HG03575 (cell line): ENCODE measurements around the gene TRAPPC2L.

Experiments used
- ATAC-seq: cut with Tn5 transposase; IDR thresholded peaks from one replicate; pipeline ENCODE4 v1.9.1; 2021; ENCODE audit not compliant: unreplicated experiment, insufficient number of reproducible peaks, low FRiP score; ENCODE audit errors: extremely low read depth

TRAPPC2L gene

DNA sequence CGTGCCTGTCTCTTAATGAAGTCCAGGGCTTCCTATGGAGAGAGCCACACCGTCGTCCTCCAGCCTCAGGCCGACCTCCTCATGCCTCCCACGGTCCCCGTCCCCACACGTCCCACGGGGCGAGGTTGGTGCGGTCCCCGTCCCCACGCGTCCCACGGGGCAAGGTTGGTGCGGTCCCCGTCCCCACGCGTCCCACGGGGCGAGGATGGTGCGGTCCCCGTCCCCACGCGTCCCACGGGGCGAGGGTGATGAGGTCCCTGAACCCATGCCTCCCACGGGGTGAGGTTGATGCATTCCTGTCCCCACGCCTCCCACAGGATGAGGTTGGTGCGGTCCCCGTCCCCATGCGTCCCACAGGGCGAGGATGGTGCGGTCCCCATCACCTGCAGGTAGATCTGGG, 21.1 kb upstream of the TRAPPC2L start:
- no peak for ATAC-seq

DNA sequence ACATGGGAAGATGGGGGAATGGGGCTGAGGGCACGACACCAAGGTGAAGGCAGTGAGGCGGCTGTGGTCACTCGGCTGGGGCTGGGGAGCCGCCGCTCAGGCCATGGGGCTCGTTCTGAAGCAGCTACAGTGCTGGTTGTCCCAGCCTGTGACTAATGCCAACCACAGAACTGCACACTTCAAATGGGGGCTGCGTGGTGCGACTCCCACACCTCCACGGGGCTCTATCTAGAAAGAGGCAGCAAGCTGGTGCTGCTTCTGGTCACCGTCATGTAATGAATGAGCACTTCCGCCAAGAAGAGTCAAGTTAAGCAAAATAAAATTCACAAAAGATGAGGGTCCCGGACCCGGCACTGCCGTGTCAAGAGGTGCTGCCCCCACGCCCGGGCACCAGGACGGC, 20.1 kb upstream of the TRAPPC2L start:
- no peak for ATAC-seq

- no peak for ATAC-seq
Measured at GRCh38 chr16:88837806-88838205, 19.1 kb upstream of the TRAPPC2L start.

DNA sequence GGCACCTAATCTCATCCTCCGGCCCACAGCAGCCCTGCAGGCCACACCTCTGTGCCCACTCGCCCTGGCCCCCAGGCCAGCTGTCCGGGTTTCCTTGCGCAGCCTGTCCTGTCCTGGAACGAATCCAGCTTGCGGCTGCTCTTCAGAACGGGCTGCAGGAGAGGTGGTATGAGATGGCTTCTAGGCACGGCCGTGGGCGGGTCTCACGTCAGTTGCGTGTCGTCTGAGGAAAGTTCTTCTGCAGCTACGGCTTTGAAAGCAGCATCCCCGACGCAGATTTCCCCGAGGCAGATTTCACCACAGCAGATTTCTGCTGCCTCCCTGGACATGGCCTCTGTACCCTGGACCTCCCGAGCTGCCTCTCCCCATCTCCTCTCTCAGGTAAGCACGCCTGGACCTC, 18.4 kb upstream of the TRAPPC2L start:
- no peak for ATAC-seq

- ATAC-seq, result no peak
Measured at GRCh38 chr16:88839026-88839529, 17.8 kb upstream of the TRAPPC2L start.

DNA sequence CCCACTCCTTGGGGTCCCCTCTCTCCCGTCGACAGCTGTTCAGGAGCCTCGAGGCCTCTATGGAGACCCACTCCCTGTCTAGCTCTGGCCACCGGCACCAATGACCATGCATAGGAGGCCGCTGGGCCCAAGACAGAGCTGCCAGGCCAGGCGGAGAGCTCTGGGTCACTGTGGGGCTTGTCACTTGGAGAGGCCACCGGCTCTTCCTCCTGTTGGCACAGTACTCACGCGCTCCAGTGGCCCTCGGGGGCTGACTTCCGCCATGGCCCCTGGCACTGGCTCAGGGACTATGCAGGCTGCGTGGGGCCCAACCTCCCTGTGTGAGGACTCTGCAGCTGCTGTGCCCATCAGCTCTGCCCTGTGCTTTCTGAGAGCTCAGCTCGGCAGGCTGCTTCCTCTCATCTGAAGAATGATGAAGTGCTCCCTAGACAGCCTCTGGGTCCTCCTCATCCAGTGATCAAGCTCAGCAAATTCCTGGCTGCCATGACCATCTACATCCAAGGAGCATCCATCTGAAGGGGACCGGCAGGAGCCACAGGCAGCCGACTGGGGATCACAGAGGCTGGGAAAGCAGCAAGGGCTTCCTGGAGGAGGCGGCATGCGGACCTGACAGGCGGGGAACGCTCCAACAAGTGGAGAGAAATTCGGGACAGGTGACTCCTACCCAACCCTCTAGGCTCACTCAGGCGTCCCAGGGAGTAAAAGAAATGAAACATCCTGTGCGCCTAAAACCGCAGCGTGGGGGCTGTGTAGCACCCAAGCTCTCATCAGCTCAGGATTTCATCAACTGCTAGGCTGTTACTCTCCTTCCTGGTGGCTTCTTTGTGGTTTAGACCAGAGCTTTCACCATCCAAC, 17.0 kb upstream of the TRAPPC2L start:
- ATAC-seq, result no peak

GRCh38 chr16:88840600-88841215, 16.2 kb upstream of the TRAPPC2L start:
- ATAC-seq, result no peak

DNA sequence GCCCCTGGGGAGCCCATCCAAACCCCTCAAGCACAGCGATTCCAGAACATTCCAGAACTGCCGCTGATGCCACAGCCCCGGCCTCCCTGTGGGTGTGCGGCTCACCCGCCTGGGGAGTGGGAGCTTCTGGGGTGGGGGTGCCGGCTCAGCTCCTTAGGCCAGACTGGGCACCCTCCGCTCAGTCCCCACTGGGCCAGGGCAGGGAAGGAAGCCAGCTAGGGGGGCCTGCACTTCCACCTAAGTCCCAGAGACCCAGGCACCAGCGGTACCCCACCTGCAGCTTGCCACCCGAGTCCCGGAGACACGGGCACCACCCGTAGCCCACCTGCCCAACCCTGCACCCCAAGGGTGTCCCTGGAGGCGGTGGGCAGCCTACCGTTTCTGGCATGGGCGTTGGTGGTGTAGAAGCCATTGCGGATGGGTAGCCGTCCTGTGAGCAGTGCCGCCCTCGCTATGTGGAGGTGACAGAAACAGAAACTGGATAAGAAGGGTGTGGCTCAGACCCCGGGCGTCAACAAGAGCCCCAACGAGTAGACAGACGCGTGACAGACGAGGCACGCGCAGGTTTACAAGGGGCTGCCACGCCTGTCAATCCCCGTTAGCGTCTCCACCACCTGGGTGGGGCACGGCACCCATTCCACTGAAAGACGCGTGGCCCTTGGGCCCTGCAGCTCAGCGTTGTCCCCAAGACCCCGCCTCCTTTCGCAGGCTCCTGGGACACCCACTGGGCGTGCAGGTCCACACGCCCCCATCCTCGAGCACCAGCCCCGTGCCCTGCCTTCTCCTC, 15.2 kb upstream of the TRAPPC2L start:
- no peak for ATAC-seq

DNA sequence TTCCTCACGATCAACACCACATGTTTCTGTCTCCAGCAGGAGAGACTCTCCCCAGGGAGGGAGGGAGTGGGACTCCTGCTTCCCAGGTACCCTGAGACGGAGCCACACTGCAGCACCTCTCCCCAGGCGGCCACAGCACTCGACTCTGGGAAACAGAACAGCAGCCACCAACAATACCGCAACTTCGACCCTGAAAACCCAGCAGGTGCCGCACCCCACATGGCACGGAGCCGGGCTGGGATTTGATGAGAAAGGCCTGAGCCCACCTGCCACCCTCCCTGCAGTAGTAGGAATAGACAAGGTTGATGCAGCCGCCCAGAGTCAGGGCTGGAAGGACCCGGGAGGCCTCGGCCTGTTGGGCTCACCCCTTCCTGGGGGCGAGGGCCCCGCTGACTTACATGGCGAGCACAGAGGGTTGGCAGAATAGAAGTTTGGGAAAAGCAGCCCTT, 14.6 kb upstream of the TRAPPC2L start:
- no peak for ATAC-seq

DNA sequence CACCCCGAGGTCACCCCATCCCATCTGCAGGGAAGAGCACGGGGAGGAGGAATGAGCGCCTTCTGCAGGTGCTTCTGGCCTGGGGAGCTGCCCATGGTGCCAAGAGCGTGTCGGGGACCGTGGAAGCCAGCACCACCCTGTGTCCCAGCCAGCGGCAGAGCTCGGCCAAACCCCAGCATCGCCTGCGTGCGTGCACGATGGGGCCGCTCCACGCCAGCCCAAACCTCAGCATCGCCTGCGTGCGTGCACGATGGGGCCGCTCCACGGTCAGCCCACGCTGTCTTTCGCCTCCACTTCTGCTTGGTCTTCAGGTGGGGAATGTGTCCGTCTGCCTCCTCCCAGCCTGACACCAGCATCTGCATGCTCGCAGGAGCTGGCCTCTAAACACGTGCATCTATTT, 14.1 kb upstream of the TRAPPC2L start:
- no peak for ATAC-seq

GRCh38 chr16:88843256-88843655, 13.7 kb upstream of the TRAPPC2L start:
- ATAC-seq, result no peak

GRCh38 chr16:88844419-88845036, 12.4 kb upstream of the TRAPPC2L start:
- ATAC-seq, result no peak

DNA sequence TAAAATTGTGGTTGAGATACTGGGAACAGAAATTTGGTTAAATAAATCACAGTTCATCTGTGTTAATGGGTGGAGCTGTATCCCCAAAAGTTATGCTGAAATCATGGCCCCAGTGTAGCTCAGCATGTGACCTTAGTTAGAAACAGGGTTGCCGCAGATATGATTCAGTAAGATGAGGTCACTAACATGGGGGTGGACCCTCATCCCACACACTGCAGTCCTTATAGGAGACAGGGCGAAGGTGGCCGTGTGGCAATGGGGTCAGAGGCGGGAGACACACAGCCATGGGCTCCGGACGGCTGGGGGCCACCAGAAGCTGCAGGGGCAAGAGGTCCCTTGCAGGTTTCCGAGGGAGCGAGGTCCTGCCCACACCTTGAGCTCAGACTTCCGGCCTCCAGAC, 10.8 kb upstream of the TRAPPC2L start:
- ATAC-seq, result no peak

DNA sequence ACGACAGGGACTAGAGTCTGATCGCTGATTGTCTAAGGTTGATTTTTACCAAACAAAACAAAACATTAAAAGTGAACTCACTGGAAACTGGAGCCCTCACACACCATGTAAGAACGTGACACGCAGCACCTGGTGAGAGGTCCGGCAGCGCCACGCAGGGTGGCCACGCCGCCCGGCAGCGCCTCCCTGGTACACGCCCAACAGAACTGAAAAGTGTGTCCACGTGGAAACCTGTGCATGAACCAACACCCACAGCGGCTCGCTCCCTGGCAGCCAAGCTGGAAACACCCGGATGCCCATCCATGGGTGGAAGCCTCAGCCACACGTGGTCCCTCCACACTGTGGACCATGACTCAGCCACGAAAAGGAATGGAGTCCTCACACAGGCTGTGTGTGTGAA, 9.3 kb upstream of the TRAPPC2L start:
- no peak for ATAC-seq

- ATAC-seq, result no peak
Measured at GRCh38 chr16:88848557-88848956, 8.4 kb upstream of the TRAPPC2L start.

- no peak for ATAC-seq
Measured at GRCh38 chr16:88850531-88851199, 6.3 kb upstream of the TRAPPC2L start.

DNA sequence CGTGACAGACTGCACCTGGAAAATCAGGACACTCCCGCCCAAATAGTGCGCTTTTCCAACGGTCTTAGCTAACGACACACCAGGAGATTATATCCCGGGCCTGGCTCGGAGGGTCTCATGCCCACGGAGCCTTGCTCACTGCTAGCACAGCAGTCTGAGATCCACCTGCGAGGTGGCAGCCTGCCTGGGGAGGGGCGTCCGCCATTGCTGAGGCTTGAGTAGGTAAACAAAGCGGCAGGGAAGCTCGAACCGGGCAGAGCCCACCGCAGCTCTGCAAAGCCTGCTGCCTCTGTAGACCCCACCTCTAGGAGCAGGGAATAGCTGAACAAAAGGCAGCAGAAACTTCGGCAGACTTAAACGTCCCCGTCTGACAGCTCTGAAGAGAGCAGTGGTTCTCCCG, 5.3 kb upstream of the TRAPPC2L start:
- ATAC-seq, result no peak

GRCh38 chr16:88853325-88853941, 3.5 kb upstream of the TRAPPC2L start:
- ATAC-seq, result no peak
